HEK293 (cell line): ENCODE data around the gene CFAP70.

Experiments
- GLIS2 ChIP-seq: fragments of 450-650 bp; formaldehyde crosslinking; IDR thresholded peaks from 2 replicates; pipeline ENCODE4 v1.5.1; 2016; ENCODE audit warnings: missing biosample characterization, missing genetic modification characterization
- OSR2 ChIP-seq: fragments of 450-650 bp; formaldehyde crosslinking; IDR thresholded peaks from 2 replicates; pipeline ENCODE4 v1.5.1; 2016; ENCODE audit warnings: missing biosample characterization, missing genetic modification characterization
- PRDM1 ChIP-seq: fragments of 450-650 bp; formaldehyde crosslinking; IDR thresholded peaks from 2 replicates; pipeline ENCODE4; 2016; ENCODE audit warnings: missing biosample characterization, missing genetic modification characterization
- SALL2 ChIP-seq: fragments of 450-650 bp; formaldehyde crosslinking; IDR thresholded peaks from 2 replicates; pipeline ENCODE4 v1.5.0; 2017; ENCODE audit warnings: missing biosample characterization, mild to moderate bottlenecking, missing genetic modification characterization, borderline replicate concordance
- SCRT2 ChIP-seq: fragments of 450-650 bp; formaldehyde crosslinking; IDR thresholded peaks from 2 replicates; pipeline ENCODE4 v1.5.1; 2016; ENCODE audit warnings: missing biosample characterization, missing genetic modification characterization
- SP7 ChIP-seq: fragments of 450-650 bp; formaldehyde crosslinking; IDR thresholded peaks from 2 replicates; pipeline ENCODE4 v1.5.1; 2016; ENCODE audit warnings: missing biosample characterization, missing genetic modification characterization
- ZBTB1 ChIP-seq: fragments of 450-650 bp; formaldehyde crosslinking; IDR thresholded peaks from 2 replicates; pipeline ENCODE4 v1.5.1; 2016; ENCODE audit warnings: missing biosample characterization, missing genetic modification characterization
- ZNF114 ChIP-seq: fragments of 450-650 bp; formaldehyde crosslinking; IDR thresholded peaks from 2 replicates; pipeline ENCODE4 v1.5.0; 2017; ENCODE audit warnings: missing biosample characterization, missing genetic modification characterization
- ZNF140 ChIP-seq: fragments of 450-650 bp; formaldehyde crosslinking; IDR thresholded peaks from 2 replicates; pipeline ENCODE4 v1.5.1; 2016; ENCODE audit warnings: missing biosample characterization, missing genetic modification characterization
- ZNF184 ChIP-seq: fragments of 450-650 bp; IDR thresholded peaks from 2 replicates; pipeline ENCODE4 v1.5.1; 2018; ENCODE audit warnings: missing biosample characterization, mild to moderate bottlenecking, missing genetic modification characterization
- ZNF202 ChIP-seq: fragments of 450-650 bp; formaldehyde crosslinking; IDR thresholded peaks from 2 replicates; pipeline ENCODE4 v1.5.1; 2016; ENCODE audit warnings: missing biosample characterization, missing genetic modification characterization, borderline replicate concordance
- ZNF23 ChIP-seq: fragments of 450-650 bp; formaldehyde crosslinking; IDR thresholded peaks from 2 replicates; pipeline ENCODE4 v1.5.1; 2016; ENCODE audit warnings: missing biosample characterization, missing genetic modification characterization, borderline replicate concordance
- ZNF239 ChIP-seq: fragments of 450-650 bp; formaldehyde crosslinking; IDR thresholded peaks from 2 replicates; pipeline ENCODE4 v1.5.1; 2016; ENCODE audit warnings: missing biosample characterization, missing genetic modification characterization
- ZNF324 ChIP-seq: fragments of 450-650 bp; formaldehyde crosslinking; IDR thresholded peaks from 2 replicates; pipeline ENCODE4 v1.5.1; 2016; ENCODE audit warnings: missing biosample characterization, missing genetic modification characterization
- ZNF350 ChIP-seq: fragments of 450-650 bp; formaldehyde crosslinking; IDR thresholded peaks from 2 replicates; pipeline ENCODE4 v1.5.0; 2017; ENCODE audit warnings: missing biosample characterization, mild to moderate bottlenecking, missing genetic modification characterization
- ZNF394 ChIP-seq: fragments of 450-650 bp; formaldehyde crosslinking; IDR thresholded peaks from 2 replicates; pipeline ENCODE4 v1.5.1; 2016; ENCODE audit warnings: missing biosample characterization, missing genetic modification characterization, mild to moderate bottlenecking, moderate library complexity, borderline replicate concordance
- ZNF549 ChIP-seq: fragments of 450-650 bp; IDR thresholded peaks from 2 replicates; pipeline ENCODE4 v1.5.1; 2018; ENCODE audit warnings: missing biosample characterization, missing genetic modification characterization, mild to moderate bottlenecking, inconsistent platforms, moderate library complexity
- ZNF558 ChIP-seq: fragments of 450-650 bp; formaldehyde crosslinking; IDR thresholded peaks from 2 replicates; pipeline ENCODE4 v1.5.1; 2016; ENCODE audit warnings: missing biosample characterization, missing genetic modification characterization
- ZNF585B ChIP-seq: fragments of 450-650 bp; formaldehyde crosslinking; IDR thresholded peaks from 2 replicates; pipeline ENCODE4 v1.5.1; 2016; ENCODE audit warnings: missing biosample characterization, missing genetic modification characterization
- ZNF623 ChIP-seq: fragments of 450-650 bp; formaldehyde crosslinking; IDR thresholded peaks from 2 replicates; pipeline ENCODE4 v1.5.1; 2016; ENCODE audit warnings: missing biosample characterization, missing genetic modification characterization
- ZNF629 ChIP-seq: fragments of 450-650 bp; formaldehyde crosslinking; IDR thresholded peaks from 2 replicates; pipeline ENCODE4 v1.5.1; 2017; ENCODE audit warnings: missing biosample characterization, missing genetic modification characterization
- ZNF654 ChIP-seq: fragments of 450-650 bp; formaldehyde crosslinking; IDR thresholded peaks from 2 replicates; pipeline ENCODE4 v1.5.1; 2016; ENCODE audit warnings: low read depth, missing biosample characterization, missing genetic modification characterization
- ZNF658 ChIP-seq: fragments of 450-650 bp; formaldehyde crosslinking; IDR thresholded peaks from 2 replicates; pipeline ENCODE4; 2016; ENCODE audit warnings: missing biosample characterization, missing genetic modification characterization
- ZNF707 ChIP-seq: fragments of 450-650 bp; formaldehyde crosslinking; IDR thresholded peaks from 2 replicates; pipeline ENCODE4 v1.5.1; 2016; ENCODE audit warnings: missing biosample characterization, missing genetic modification characterization
- ZNF830 ChIP-seq: fragments of 450-650 bp; IDR thresholded peaks from 2 replicates; pipeline ENCODE4 v1.5.0; 2018; ENCODE audit warnings: missing biosample characterization, missing genetic modification characterization, low read depth, mild to moderate bottlenecking, moderate library complexity
- TF ChIP-seq, protein P1 (sequence below): fragments of 450-650 bp; formaldehyde crosslinking; IDR thresholded peaks from 2 replicates; pipeline ENCODE4 v1.5.1; 2016; ENCODE audit warnings: missing biosample characterization, missing genetic modification characterization, borderline replicate concordance
- TF ChIP-seq, protein P2 (sequence below): fragments of 450-650 bp; formaldehyde crosslinking; IDR thresholded peaks from 2 replicates; pipeline ENCODE4 v1.5.1; 2016; ENCODE audit warnings: missing biosample characterization, missing genetic modification characterization
- TF ChIP-seq, protein P3 (sequence below): fragments of 450-650 bp; formaldehyde crosslinking; IDR thresholded peaks from 2 replicates; pipeline ENCODE4 v1.5.1; 2016; ENCODE audit warnings: missing biosample characterization, missing genetic modification characterization
- TF ChIP-seq, protein P4 (sequence below): fragments of 450-650 bp; formaldehyde crosslinking; IDR thresholded peaks from 2 replicates; pipeline ENCODE4 v1.5.1; 2016; ENCODE audit warnings: missing biosample characterization, missing genetic modification characterization, borderline replicate concordance

The CFAP70 gene

DNA sequence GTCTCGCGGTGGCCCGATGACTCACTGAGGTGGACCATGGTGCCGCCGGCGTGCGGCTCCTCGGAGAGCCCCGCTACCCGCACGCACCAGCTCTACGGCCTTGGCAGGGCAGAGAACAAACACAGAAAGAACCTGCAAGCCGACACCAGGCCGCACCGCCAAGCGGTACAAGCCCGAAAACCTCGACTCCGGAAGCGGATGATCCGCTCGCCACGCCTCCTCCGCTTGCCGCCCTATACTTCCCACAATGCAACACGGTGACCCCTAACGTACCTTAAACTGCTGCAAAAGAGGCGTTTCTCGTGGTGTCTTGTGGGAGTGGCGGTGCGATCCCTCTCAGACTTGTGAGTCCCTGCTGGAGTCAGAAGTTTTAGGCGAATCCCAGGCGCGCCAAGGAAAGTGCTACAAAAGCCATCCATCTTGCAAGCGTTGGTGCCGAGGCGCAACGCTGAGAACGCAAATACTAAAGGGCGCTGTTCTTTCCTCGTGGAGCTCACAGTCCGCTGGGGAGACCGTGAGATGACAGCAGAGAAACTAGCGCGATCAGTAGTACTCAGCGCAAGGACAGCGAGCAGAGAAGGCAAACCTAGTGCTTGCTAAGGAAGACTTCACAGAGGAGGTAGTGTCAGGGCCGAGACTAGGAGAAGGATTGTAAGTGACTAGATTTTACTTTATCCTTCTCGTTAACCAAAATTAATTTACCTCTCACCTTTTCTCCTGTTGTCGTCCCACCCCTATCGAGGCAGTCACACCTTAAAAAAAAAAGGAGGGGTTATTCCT is 106.0 kb downstream of the CFAP70 start, which contains the start of gene MRPS16 (continued):
- TF ChIP-seq, protein P1, sequence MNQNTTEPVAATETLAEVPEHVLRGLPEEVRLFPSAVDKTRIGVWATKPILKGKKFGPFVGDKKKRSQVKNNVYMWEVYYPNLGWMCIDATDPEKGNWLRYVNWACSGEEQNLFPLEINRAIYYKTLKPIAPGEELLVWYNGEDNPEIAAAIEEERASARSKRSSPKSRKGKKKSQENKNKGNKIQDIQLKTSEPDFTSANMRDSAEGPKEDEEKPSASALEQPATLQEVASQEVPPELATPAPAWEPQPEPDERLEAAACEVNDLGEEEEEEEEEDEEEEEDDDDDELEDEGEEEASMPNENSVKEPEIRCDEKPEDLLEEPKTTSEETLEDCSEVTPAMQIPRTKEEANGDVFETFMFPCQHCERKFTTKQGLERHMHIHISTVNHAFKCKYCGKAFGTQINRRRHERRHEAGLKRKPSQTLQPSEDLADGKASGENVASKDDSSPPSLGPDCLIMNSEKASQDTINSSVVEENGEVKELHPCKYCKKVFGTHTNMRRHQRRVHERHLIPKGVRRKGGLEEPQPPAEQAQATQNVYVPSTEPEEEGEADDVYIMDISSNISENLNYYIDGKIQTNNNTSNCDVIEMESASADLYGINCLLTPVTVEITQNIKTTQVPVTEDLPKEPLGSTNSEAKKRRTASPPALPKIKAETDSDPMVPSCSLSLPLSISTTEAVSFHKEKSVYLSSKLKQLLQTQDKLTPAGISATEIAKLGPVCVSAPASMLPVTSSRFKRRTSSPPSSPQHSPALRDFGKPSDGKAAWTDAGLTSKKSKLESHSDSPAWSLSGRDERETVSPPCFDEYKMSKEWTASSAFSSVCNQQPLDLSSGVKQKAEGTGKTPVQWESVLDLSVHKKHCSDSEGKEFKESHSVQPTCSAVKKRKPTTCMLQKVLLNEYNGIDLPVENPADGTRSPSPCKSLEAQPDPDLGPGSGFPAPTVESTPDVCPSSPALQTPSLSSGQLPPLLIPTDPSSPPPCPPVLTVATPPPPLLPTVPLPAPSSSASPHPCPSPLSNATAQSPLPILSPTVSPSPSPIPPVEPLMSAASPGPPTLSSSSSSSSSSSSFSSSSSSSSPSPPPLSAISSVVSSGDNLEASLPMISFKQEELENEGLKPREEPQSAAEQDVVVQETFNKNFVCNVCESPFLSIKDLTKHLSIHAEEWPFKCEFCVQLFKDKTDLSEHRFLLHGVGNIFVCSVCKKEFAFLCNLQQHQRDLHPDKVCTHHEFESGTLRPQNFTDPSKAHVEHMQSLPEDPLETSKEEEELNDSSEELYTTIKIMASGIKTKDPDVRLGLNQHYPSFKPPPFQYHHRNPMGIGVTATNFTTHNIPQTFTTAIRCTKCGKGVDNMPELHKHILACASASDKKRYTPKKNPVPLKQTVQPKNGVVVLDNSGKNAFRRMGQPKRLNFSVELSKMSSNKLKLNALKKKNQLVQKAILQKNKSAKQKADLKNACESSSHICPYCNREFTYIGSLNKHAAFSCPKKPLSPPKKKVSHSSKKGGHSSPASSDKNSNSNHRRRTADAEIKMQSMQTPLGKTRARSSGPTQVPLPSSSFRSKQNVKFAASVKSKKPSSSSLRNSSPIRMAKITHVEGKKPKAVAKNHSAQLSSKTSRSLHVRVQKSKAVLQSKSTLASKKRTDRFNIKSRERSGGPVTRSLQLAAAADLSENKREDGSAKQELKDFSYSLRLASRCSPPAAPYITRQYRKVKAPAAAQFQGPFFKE = no peak
- TF ChIP-seq ZNF654 (tag by site-specific recombination) (no peak), ZNF140 (no peak), PRDM1 (tag by site-specific recombination) (0 out of 2 replicates have a peak, but pooled peaks have one; percentile 18), ZNF558 (tag by site-specific recombination) (no peak), ZNF23 (no peak), ZNF623 (tag by site-specific recombination) (no peak), ZNF830 (tag by site-specific recombination) (no peak), GLIS2 (peak; percentile 29; the same call in 1 of the 2 replicates), OSR2 (tag by site-specific recombination) (no peak), ZNF350 (tag by site-specific recombination) (no peak), SCRT2 (tag by site-specific recombination) (no peak), ZNF184 (no peak), ZNF629 (tag by site-specific recombination) (peak; percentile 65; the same call in 1 of the 2 replicates), SP7 (tag by site-specific recombination) (peak; percentile 85), ZNF707 (tag by site-specific recombination) (no peak), ZBTB1 (tag by site-specific recombination) (no peak), ZNF239 (tag by site-specific recombination) (no peak), ZNF658 (tag by site-specific recombination) (no peak), SALL2 (tag by site-specific recombination) (no peak), ZNF114 (tag by site-specific recombination) (no peak), ZNF394 (tag by site-specific recombination) (no peak), ZNF549 (no peak), ZNF324 (tag by site-specific recombination) (peak; percentile 35; the same call in 1 of the 2 replicates), ZNF585B (tag by site-specific recombination) (no peak), ZNF202 (no peak)
- TF ChIP-seq, protein P2, sequence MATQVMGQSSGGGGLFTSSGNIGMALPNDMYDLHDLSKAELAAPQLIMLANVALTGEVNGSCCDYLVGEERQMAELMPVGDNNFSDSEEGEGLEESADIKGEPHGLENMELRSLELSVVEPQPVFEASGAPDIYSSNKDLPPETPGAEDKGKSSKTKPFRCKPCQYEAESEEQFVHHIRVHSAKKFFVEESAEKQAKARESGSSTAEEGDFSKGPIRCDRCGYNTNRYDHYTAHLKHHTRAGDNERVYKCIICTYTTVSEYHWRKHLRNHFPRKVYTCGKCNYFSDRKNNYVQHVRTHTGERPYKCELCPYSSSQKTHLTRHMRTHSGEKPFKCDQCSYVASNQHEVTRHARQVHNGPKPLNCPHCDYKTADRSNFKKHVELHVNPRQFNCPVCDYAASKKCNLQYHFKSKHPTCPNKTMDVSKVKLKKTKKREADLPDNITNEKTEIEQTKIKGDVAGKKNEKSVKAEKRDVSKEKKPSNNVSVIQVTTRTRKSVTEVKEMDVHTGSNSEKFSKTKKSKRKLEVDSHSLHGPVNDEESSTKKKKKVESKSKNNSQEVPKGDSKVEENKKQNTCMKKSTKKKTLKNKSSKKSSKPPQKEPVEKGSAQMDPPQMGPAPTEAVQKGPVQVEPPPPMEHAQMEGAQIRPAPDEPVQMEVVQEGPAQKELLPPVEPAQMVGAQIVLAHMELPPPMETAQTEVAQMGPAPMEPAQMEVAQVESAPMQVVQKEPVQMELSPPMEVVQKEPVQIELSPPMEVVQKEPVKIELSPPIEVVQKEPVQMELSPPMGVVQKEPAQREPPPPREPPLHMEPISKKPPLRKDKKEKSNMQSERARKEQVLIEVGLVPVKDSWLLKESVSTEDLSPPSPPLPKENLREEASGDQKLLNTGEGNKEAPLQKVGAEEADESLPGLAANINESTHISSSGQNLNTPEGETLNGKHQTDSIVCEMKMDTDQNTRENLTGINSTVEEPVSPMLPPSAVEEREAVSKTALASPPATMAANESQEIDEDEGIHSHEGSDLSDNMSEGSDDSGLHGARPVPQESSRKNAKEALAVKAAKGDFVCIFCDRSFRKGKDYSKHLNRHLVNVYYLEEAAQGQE (tag by site-specific recombination) = peak; percentile 80
- TF ChIP-seq, protein P3, sequence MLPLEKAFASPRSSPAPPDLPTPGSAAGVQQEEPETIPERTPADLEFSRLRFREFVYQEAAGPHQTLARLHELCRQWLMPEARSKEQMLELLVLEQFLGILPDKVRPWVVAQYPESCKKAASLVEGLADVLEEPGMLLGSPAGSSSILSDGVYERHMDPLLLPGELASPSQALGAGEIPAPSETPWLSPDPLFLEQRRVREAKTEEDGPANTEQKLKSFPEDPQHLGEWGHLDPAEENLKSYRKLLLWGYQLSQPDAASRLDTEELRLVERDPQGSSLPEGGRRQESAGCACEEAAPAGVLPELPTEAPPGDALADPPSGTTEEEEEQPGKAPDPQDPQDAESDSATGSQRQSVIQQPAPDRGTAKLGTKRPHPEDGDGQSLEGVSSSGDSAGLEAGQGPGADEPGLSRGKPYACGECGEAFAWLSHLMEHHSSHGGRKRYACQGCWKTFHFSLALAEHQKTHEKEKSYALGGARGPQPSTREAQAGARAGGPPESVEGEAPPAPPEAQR = no peak
- TF ChIP-seq, protein P4, sequence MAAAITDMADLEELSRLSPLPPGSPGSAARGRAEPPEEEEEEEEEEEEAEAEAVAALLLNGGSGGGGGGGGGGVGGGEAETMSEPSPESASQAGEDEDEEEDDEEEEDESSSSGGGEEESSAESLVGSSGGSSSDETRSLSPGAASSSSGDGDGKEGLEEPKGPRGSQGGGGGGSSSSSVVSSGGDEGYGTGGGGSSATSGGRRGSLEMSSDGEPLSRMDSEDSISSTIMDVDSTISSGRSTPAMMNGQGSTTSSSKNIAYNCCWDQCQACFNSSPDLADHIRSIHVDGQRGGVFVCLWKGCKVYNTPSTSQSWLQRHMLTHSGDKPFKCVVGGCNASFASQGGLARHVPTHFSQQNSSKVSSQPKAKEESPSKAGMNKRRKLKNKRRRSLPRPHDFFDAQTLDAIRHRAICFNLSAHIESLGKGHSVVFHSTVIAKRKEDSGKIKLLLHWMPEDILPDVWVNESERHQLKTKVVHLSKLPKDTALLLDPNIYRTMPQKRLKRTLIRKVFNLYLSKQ (tag by site-specific recombination) = no peak
